Upper lobe of right lung (tissue), 1 donor: ENCODE data around the gene ARID4B. TPM values are rescaled to one million over a fixed set of nuclear protein-coding genes. Genes with fewer than 3 reads are reported as not detected.

ENCODE experiments used
- ATAC-seq: fragments of 200-7000 bp; cut with Tn5 transposase; one replicate; pipeline ENCODE4 v1.9.1; 2020; ENCODE audit warnings: mild to moderate bottlenecking, moderate library complexity
- DNase-seq: peaks from one replicate; pipeline ENCODE4 v3.0.0-alpha.2; 2020
- H3K27ac ChIP-seq: fragments of 200-600 bp; one replicate; pipeline ENCODE4 v1.8.0; 2022
- H3K27me3 ChIP-seq: fragments of 200-600 bp; one replicate; pipeline ENCODE4 v1.8.0; 2022; ENCODE audit warnings: mild to moderate bottlenecking
- H3K36me3 ChIP-seq: fragments of 200-600 bp; one replicate; pipeline ENCODE4 v1.8.0; 2022
- H3K4me1 ChIP-seq: fragments of 200-600 bp; one replicate; pipeline ENCODE4 v1.8.0; 2022
- H3K4me3 ChIP-seq: fragments of 200-600 bp; one replicate; pipeline ENCODE4 v1.8.0; 2022; ENCODE audit warnings: mild to moderate bottlenecking
- H3K9me3 ChIP-seq: fragments of 200-600 bp; one replicate; pipeline ENCODE4 v1.8.0; 2022
- CTCF ChIP-seq: fragments of 200-600 bp; IDR thresholded peaks from one replicate; pipeline ENCODE4 v1.8.0; 2022; ENCODE audit warnings: antibody characterized with exemption
- intact Hi-C: fragments of 100-400 bp; cut with DNase I; formaldehyde crosslinking; loops from one replicate; pipeline ENCODE4 v1.11.0; 2022
- total RNA-seq: library from RNA; stranded (reverse); fragmentation: NEBNext Ultra II Directional; extraction: Animal tissue kit (Norgen Biotek cat#: 25700); gene quantifications from one replicate; pipeline ENCODE4 v1.2.1, GENCODE V29; 2021
- donor health status: DM: no; HTN: yes; CAD: no; lungs with severe emphysema.

Gene ARID4B
- total RNA-seq, 1 donor from 2014 or later: 38.7 TPM

- no peak overlapping the region for H3K27ac ChIP-seq
- peak overlapping the region; percentile 70 for H3K4me3 ChIP-seq
- H3K4me1 ChIP-seq: peaks cover 47% of the 10 kb centered on the region
- DNase-seq: no peak
- H3K36me3 ChIP-seq: no peaks in the 10 kb centered on the region
- intact Hi-C loops: no loop called here
- no peak for TF ChIP-seq CTCF
- H3K27me3 ChIP-seq: no peaks in the 10 kb centered on the region
- H3K9me3 ChIP-seq: no peaks in the 10 kb centered on the region
- no peak for ATAC-seq
These were observed 2.1 kb downstream of the ARID4B start for GRCh38 chr1:235325854-235326253.

GRCh38 chr1:235325139-235325538, 2.8 kb downstream of the ARID4B start:
- ATAC-seq (no peak), DNase-seq (no peak)
- H3K4me1 ChIP-seq: peaks cover 43% of the 10 kb centered on the region
- intact Hi-C loops: no loop called here
- peak overlapping the region; percentile 70 for H3K4me3 ChIP-seq
- H3K36me3 ChIP-seq: no peaks in the 10 kb centered on the region
- H3K9me3 ChIP-seq: no peaks in the 10 kb centered on the region
- H3K27me3 ChIP-seq: no peaks in the 10 kb centered on the region
- TF ChIP-seq CTCF: no peak
- H3K27ac ChIP-seq: no peak overlapping the region

GRCh38 chr1:235324296-235324695, 3.7 kb downstream of the ARID4B start:
- no peaks in the 10 kb centered on the region for H3K27me3 ChIP-seq
- H3K9me3 ChIP-seq: no peaks in the 10 kb centered on the region
- H3K27ac ChIP-seq: no peak overlapping the region
- no peaks in the 10 kb centered on the region for H3K36me3 ChIP-seq
- intact Hi-C loops: no loop called here
- TF ChIP-seq CTCF: no peak
- no peak for DNase-seq
- ATAC-seq: no peak
- peaks cover 36% of the 10 kb centered on the region for H3K4me1 ChIP-seq
- no peak overlapping the region for H3K4me3 ChIP-seq

GRCh38 chr1:235320521-235321179, 7.3 kb downstream of the ARID4B start:
- peaks cover 10% of the 10 kb centered on the region for H3K36me3 ChIP-seq
- ATAC-seq: peak; percentile 51
- H3K27ac ChIP-seq: no peak overlapping the region
- DNase-seq: no peak
- intact Hi-C loops: no loop called here
- no peak overlapping the region for H3K4me3 ChIP-seq
- TF ChIP-seq CTCF: no peak
- peaks cover 28% of the 10 kb centered on the region for H3K4me1 ChIP-seq
- H3K9me3 ChIP-seq: no peaks in the 10 kb centered on the region
- H3K27me3 ChIP-seq: no peaks in the 10 kb centered on the region

- no peak for DNase-seq
- Histone ChIP-seq H3K36me3 (peaks cover 10% of the 10 kb centered on the region), H3K9me3 (no peaks in the 10 kb centered on the region), H3K27me3 (no peaks in the 10 kb centered on the region), H3K4me1 (peaks cover 26% of the 10 kb centered on the region), H3K4me3 (no peak overlapping the region), H3K27ac (no peak overlapping the region)
- no peak for ATAC-seq
- TF ChIP-seq CTCF: no peak
- intact Hi-C loops: no loop called here
These were observed 8.7 kb downstream of the ARID4B start for GRCh38 chr1:235319255-235319654.

- peaks cover 34% of the 10 kb centered on the region for H3K4me1 ChIP-seq
- ATAC-seq (peak; percentile 55), DNase-seq (no peak)
- no peaks in the 10 kb centered on the region for H3K27me3 ChIP-seq
- intact Hi-C loops: no loop called here
- no peaks in the 10 kb centered on the region for H3K9me3 ChIP-seq
- no peak for TF ChIP-seq CTCF
- H3K27ac ChIP-seq: no peak overlapping the region
- peaks cover 10% of the 10 kb centered on the region for H3K36me3 ChIP-seq
- H3K4me3 ChIP-seq: no peak overlapping the region
These were observed 10.8 kb downstream of the ARID4B start for GRCh38 chr1:235317168-235317567.
